ENCODE data around the gene IL17RD.

IL17RD gene

DNA sequence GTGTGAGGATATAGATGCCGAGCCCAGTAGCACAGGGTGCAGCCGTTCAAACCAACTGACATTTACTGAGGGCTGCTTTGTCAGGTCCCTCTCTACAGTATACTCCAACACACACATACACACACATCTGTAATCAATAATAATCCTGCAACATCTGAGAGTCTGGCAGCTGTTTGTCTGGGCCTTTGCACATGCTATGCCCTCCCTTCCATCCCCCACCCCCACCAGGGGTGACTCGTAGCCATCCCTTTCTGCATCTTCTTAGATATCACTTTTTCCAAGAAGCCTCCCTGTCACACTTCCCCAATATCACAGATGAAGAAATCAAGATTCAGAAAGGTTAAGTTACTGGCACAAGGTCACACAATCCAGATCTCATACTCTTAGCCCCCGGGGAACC lies 91.0 kb downstream of the IL17RD start (continued):
- TF ChIP-seq, protein P1, sequence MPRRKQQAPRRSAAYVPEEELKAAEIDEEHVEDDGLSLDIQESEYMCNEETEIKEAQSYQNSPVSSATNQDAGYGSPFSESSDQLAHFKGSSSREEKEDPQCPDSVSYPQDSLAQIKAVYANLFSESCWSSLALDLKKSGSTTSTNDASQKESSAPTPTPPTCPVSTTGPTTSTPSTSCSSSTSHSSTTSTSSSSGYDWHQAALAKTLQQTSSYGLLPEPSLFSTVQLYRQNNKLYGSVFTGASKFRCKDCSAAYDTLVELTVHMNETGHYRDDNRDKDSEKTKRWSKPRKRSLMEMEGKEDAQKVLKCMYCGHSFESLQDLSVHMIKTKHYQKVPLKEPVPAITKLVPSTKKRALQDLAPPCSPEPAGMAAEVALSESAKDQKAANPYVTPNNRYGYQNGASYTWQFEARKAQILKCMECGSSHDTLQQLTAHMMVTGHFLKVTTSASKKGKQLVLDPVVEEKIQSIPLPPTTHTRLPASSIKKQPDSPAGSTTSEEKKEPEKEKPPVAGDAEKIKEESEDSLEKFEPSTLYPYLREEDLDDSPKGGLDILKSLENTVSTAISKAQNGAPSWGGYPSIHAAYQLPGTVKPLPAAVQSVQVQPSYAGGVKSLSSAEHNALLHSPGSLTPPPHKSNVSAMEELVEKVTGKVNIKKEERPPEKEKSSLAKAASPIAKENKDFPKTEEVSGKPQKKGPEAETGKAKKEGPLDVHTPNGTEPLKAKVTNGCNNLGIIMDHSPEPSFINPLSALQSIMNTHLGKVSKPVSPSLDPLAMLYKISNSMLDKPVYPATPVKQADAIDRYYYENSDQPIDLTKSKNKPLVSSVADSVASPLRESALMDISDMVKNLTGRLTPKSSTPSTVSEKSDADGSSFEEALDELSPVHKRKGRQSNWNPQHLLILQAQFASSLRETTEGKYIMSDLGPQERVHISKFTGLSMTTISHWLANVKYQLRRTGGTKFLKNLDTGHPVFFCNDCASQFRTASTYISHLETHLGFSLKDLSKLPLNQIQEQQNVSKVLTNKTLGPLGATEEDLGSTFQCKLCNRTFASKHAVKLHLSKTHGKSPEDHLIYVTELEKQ (tag by site-specific recombination; IDR thresholded peaks at IDR 0.05; ENCODE audit: borderline replicate concordance) = no peak

DNA sequence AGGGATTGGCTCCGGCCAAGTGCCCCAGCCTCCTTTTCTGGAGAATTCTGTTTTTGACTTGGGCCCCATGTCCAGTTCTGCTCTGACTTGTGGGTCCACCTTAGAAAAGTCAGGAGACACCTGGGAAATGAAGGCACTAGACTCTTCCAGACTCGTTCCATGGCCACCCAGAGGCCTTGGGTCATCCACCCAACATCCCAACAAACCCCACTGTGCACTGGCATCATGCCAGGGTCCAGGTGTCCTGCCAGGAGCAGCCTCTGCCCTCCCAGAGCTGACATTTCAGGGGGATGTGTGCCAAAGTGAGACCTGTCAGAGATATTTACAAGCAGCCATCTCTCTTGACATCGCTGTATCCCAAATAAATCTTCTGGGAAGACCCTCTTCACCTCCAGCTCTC lies 91.5 kb downstream of the IL17RD start:
- no peak overlapping the region for H3K4me3 ChIP-seq (ENCODE audit: low read depth, low read length)
- peaks cover 0 to 6% of the 10 kb centered on the region in 2 experiments; a peak in 1 of 3 replicates for H3K36me3 ChIP-seq (ENCODE audit: control insufficient read depth in 2 of 2, insufficient read depth in 1 of 2, low read length in 2 of 2)
- ChIA-PET CTCF (no interaction called here), POLR2A (no interaction called here)
- TF ChIP-seq, protein P2, sequence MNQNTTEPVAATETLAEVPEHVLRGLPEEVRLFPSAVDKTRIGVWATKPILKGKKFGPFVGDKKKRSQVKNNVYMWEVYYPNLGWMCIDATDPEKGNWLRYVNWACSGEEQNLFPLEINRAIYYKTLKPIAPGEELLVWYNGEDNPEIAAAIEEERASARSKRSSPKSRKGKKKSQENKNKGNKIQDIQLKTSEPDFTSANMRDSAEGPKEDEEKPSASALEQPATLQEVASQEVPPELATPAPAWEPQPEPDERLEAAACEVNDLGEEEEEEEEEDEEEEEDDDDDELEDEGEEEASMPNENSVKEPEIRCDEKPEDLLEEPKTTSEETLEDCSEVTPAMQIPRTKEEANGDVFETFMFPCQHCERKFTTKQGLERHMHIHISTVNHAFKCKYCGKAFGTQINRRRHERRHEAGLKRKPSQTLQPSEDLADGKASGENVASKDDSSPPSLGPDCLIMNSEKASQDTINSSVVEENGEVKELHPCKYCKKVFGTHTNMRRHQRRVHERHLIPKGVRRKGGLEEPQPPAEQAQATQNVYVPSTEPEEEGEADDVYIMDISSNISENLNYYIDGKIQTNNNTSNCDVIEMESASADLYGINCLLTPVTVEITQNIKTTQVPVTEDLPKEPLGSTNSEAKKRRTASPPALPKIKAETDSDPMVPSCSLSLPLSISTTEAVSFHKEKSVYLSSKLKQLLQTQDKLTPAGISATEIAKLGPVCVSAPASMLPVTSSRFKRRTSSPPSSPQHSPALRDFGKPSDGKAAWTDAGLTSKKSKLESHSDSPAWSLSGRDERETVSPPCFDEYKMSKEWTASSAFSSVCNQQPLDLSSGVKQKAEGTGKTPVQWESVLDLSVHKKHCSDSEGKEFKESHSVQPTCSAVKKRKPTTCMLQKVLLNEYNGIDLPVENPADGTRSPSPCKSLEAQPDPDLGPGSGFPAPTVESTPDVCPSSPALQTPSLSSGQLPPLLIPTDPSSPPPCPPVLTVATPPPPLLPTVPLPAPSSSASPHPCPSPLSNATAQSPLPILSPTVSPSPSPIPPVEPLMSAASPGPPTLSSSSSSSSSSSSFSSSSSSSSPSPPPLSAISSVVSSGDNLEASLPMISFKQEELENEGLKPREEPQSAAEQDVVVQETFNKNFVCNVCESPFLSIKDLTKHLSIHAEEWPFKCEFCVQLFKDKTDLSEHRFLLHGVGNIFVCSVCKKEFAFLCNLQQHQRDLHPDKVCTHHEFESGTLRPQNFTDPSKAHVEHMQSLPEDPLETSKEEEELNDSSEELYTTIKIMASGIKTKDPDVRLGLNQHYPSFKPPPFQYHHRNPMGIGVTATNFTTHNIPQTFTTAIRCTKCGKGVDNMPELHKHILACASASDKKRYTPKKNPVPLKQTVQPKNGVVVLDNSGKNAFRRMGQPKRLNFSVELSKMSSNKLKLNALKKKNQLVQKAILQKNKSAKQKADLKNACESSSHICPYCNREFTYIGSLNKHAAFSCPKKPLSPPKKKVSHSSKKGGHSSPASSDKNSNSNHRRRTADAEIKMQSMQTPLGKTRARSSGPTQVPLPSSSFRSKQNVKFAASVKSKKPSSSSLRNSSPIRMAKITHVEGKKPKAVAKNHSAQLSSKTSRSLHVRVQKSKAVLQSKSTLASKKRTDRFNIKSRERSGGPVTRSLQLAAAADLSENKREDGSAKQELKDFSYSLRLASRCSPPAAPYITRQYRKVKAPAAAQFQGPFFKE (tag by site-specific recombination; IDR thresholded peaks at IDR 0.05; ENCODE audit: borderline replicate concordance) = no peak
- no peak for TF ChIP-seq ZNF155 (tag by site-specific recombination; IDR thresholded peaks at IDR 0.05)
- no peak for TF ChIP-seq ZNF266 (tag by site-specific recombination; IDR thresholded peaks at IDR 0.05; ENCODE audit: low read depth)
- no peak for TF ChIP-seq ZNF596 (tag by site-specific recombination; IDR thresholded peaks at IDR 0.05)
- no peak for TF ChIP-seq MEIS1 (CRISPR knock-in tag; IDR thresholded peaks at IDR 0.05; ENCODE audit: borderline replicate concordance)
- no peak for TF ChIP-seq IKZF3 (tag by site-specific recombination; IDR thresholded peaks at IDR 0.05)
- no peak for TF ChIP-seq ZNF223 (tag by site-specific recombination; IDR thresholded peaks at IDR 0.05)
- TF ChIP-seq ZNF571 (tag by site-specific recombination; IDR thresholded peaks at IDR 0.05) = no peak
- H3K27ac ChIP-seq (ENCODE audit: extremely low read depth, low read depth, low read length) = no peak overlapping the region
- H3K4me1 ChIP-seq (ENCODE audit: control insufficient read depth, insufficient read depth, low read length) = peaks cover 1% of the 10 kb centered on the region
- H3K9me3 ChIP-seq (ENCODE audit: control insufficient read depth, insufficient read depth, low read depth, low read length) = no peaks in the 10 kb centered on the region

DNA sequence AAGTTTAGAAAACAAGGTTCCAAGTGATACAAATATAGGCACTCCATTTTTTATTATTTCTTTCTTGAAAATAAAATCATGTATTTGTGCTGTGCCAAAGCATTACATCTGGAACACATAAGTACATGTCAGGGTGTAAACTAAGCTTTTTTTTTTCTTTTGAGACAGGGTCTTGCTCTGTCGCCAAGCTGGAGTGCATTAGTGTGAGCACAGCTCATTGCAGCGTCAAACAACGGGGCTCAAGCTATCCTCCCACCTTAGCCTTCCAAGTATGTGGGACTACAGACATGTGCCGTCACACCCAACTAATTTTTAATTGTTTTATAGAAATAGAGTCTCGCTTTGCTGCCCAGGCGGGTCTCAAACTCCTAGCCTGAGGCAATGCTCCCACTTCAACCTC lies 95.7 kb downstream of the IL17RD start:
- H3K4me1 ChIP-seq (ENCODE audit: control insufficient read depth, insufficient read depth, low read length) = peaks cover 5% of the 10 kb centered on the region
- H3K4me3 ChIP-seq (ENCODE audit: low read depth, low read length) = no peak overlapping the region
- CTCF ChIA-PET = interaction anchor here (1.8 kb wide), 1 partner anchor 74 kb away, joined by 16 read pairs; no protein-coding TSS in a partner anchor
- no peak overlapping the region for H3K27ac ChIP-seq (ENCODE audit: extremely low read depth, low read depth, low read length)
- H3K36me3 ChIP-seq (ENCODE audit: control insufficient read depth in 2 of 2, insufficient read depth in 1 of 2, low read length in 2 of 2) = no peaks in the 10 kb centered on the region
- TF ChIP-seq ZNF10 (tag by site-specific recombination; IDR thresholded peaks at IDR 0.05) (no peak), ZBTB48 (tag by site-specific recombination; IDR thresholded peaks at IDR 0.05) (no peak), ZNF549 (tag by site-specific recombination; IDR thresholded peaks at IDR 0.05) (no peak), ZNF416 (tag by site-specific recombination; IDR thresholded peaks at IDR 0.05) (no peak), ZNF184 (tag by site-specific recombination; IDR thresholded peaks at IDR 0.05) (no peak), SP2 (tag by site-specific recombination; IDR thresholded peaks at IDR 0.05) (no peak), KLF10 (tag by site-specific recombination; IDR thresholded peaks at IDR 0.05) (no peak), ZNF221 (tag by site-specific recombination; IDR thresholded peaks at IDR 0.05; ENCODE audit: borderline replicate concordance) (no peak), ZBTB17 (tag by site-specific recombination; IDR thresholded peaks at IDR 0.05) (no peak), ZNF747 (tag by site-specific recombination; IDR thresholded peaks at IDR 0.05) (no peak)
- POLR2A ChIA-PET = no interaction called here
- H3K9me3 ChIP-seq (ENCODE audit: control insufficient read depth, insufficient read depth, low read depth, low read length) = no peaks in the 10 kb centered on the region
